ENCODE data around the gene MSX1.

DNA sequence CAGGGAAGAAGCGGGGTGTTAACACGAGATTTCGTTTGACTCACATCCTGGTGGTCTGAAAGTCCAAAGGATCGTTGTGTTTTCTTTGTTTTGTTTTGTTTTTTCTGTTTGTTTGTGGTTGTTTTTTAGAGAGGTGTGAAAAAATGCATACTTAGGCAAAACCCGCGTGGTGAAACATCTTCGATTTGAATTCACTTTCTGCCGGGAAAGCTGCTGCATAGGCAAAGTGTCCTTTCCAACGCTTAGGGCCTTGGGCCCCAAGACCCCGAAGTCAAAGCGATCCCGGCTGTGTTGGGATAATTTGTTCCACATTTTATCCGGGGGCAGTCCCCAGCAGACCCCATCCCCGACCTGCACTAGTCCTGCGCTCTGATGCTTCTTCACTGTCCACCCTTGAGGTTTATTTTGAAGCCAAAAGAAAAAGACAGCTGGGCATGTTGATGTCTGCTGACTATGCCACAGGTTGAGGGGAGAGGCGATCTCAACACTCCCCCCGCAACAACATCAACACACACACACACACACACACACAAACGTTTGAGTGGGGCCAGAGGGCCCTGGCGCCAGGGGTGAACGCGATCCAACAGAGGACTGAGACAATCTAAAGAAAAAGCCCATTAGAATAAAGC lies 2.0 kb downstream of the MSX1 start:
- TF ChIP-seq, protein P1, sequence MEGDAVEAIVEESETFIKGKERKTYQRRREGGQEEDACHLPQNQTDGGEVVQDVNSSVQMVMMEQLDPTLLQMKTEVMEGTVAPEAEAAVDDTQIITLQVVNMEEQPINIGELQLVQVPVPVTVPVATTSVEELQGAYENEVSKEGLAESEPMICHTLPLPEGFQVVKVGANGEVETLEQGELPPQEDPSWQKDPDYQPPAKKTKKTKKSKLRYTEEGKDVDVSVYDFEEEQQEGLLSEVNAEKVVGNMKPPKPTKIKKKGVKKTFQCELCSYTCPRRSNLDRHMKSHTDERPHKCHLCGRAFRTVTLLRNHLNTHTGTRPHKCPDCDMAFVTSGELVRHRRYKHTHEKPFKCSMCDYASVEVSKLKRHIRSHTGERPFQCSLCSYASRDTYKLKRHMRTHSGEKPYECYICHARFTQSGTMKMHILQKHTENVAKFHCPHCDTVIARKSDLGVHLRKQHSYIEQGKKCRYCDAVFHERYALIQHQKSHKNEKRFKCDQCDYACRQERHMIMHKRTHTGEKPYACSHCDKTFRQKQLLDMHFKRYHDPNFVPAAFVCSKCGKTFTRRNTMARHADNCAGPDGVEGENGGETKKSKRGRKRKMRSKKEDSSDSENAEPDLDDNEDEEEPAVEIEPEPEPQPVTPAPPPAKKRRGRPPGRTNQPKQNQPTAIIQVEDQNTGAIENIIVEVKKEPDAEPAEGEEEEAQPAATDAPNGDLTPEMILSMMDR (IDR thresholded peaks at IDR 0.05) = no peak
- no peak for TF ChIP-seq POLR2A (IDR thresholded peaks at IDR 0.05)
